Peyer's patch (tissue), 4 donors: Measurements from ENCODE around the gene BATF3.

Experiments used
- POLR2A ChIP-seq, 2 donors: fragments of 450-650 bp; IDR thresholded peaks; one replicate each; pipeline ENCODE4 v1.5.1; 2017; ENCODE audit warnings: antibody characterized with exemption in 2 of 2, mild to moderate bottlenecking in 2 of 2, moderate library complexity in 2 of 2
- TF ChIP-seq, protein P1 (sequence below), 6 experiments: fragments of 450-650 bp in 4 of 6; fragments of 200-600 bp in 2 of 6; sonication (generic) in 1 of 6; IDR thresholded peaks; one replicate each; pipeline ENCODE4 v1.5.1; 2017 to 2019; ENCODE audit warnings: antibody characterized with exemption in 6 of 6, mild to moderate bottlenecking in 3 of 6, moderate library complexity in 1 of 6

DNA sequence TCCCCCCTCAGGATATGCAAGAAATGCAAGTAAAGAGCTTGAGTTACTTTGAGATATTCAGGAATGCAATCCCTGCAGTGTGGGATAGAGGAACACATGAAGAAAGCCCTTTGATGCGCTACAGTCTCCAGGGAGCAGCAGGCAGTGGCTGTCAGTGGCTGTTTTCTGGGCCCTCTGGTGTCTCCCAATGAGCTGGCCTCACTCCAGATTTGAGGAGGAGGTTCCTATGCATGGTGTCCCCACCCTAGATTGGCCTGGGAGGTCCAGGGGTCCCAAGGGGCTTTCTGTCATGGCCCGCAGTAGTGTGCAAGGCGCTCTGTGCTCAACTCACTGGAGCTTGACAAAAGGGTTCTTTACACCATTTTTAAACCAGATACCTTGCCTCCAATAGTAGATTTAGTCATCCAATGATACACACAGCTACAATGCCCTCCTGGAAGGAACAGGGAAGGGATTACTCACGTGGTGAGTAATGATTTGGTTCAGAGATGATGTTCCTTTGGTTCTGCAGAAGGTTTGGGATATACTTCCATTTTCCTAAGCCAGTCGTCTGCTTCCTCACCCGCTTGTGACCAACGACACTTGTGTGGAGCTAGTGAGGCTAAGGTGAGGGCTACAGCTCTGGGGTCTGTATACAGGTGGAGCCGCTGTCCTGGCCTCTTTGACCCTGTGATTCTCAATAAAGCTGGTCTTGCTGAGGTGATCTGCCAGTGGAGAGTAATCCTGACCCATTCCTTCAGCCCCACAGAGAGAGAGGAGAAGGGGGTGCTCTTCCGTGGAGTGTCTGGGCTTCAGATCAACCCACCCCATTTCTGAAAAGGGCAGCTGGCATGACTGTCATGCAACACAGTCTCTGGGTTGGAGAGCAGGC lies 6.6 kb downstream of the BATF3 start:
- no peak for TF ChIP-seq POLR2A (IDR thresholded peaks at IDR 0.05)
- TF ChIP-seq, protein P1, sequence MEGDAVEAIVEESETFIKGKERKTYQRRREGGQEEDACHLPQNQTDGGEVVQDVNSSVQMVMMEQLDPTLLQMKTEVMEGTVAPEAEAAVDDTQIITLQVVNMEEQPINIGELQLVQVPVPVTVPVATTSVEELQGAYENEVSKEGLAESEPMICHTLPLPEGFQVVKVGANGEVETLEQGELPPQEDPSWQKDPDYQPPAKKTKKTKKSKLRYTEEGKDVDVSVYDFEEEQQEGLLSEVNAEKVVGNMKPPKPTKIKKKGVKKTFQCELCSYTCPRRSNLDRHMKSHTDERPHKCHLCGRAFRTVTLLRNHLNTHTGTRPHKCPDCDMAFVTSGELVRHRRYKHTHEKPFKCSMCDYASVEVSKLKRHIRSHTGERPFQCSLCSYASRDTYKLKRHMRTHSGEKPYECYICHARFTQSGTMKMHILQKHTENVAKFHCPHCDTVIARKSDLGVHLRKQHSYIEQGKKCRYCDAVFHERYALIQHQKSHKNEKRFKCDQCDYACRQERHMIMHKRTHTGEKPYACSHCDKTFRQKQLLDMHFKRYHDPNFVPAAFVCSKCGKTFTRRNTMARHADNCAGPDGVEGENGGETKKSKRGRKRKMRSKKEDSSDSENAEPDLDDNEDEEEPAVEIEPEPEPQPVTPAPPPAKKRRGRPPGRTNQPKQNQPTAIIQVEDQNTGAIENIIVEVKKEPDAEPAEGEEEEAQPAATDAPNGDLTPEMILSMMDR (IDR thresholded peaks at IDR 0.05) = no peak
